C4-2B (cell line): ENCODE measurements around the gene SOBP.

Experiments used
- CTCF ChIP-seq: fragments of 450-650 bp; conservative IDR thresholded peaks from 2 replicates; pipeline ENCODE4 v1.5.1; 2017; ENCODE audit warnings: mild to moderate bottlenecking
- ZFX ChIP-seq: fragments of 450-650 bp; IDR thresholded peaks from 2 replicates; pipeline ENCODE4 v1.6.1; 2017

- TF ChIP-seq CTCF = peak; percentile 97
- no peak for TF ChIP-seq ZFX
These were observed 185.2 kb downstream of the SOBP start for GRCh38 chr6:107674995-107675738.
